Measurements from ENCODE around the gene SRGN.

- no peak for TF ChIP-seq CTCF (conservative IDR thresholded peaks at IDR 0.05)
- no peak for TF ChIP-seq ZFX (IDR thresholded peaks at IDR 0.05)
Observed at GRCh38 chr10:69060127-69060798, 27.6 kb upstream of the SRGN start.

Measured in C4-2B (cell line).